H9 (cell line): ENCODE results near the gene CTNNAL1. TPM values are rescaled to one million over a fixed set of nuclear protein-coding genes. Genes with fewer than 3 reads are reported as not detected.

Source experiments
- DNase-seq: peaks from one replicate; pipeline ENCODE4 v3.0.0-alpha.2; 2017
- H2AFZ ChIP-seq: one replicate; pipeline ENCODE4 v1.6.1; 2013; ENCODE audit warnings: mild to moderate bottlenecking, low read length, control low read depth, moderate library complexity
- H2AK5ac ChIP-seq: 2 replicates; pipeline ENCODE4 v1.6.1; 2013; ENCODE audit warnings: low read length, control low read depth, mixed read lengths; ENCODE audit not compliant: insufficient read length
- H2BK120ac ChIP-seq: one replicate; pipeline ENCODE4 v1.6.1; 2013; ENCODE audit warnings: low read depth, mild to moderate bottlenecking, low read length, control low read depth, inconsistent platforms; ENCODE audit not compliant: poor library complexity, severe bottlenecking
- H2BK12ac ChIP-seq: 2 replicates; pipeline ENCODE4 v1.6.1; 2013; ENCODE audit warnings: low read length, control low read depth, mixed read lengths, low read depth; ENCODE audit not compliant: insufficient read length
- H2BK15ac ChIP-seq: 2 replicates; pipeline ENCODE4 v1.6.1; 2013; ENCODE audit warnings: low read depth, low read length, control low read depth
- H2BK20ac ChIP-seq: one replicate; pipeline ENCODE4 v1.6.1; 2013; ENCODE audit warnings: low read depth, mild to moderate bottlenecking, low read length, control low read depth, inconsistent platforms; ENCODE audit not compliant: poor library complexity, severe bottlenecking
- H2BK5ac ChIP-seq: 2 replicates; pipeline ENCODE4 v1.6.1; 2013; ENCODE audit warnings: low read length, control low read depth, mixed read lengths; ENCODE audit not compliant: insufficient read length
- H3K14ac ChIP-seq: 2 replicates; pipeline ENCODE4 v1.6.1; 2013; ENCODE audit warnings: low read length, control low read depth; ENCODE audit not compliant: insufficient read depth
- H3K18ac ChIP-seq: 2 replicates; pipeline ENCODE4 v1.6.1; 2013; ENCODE audit warnings: low read depth, mild to moderate bottlenecking, mixed read lengths, low read length, control low read depth; ENCODE audit not compliant: insufficient read length
- H3K23ac ChIP-seq: 2 replicates; pipeline ENCODE4 v1.6.1; 2013; ENCODE audit warnings: low read length, control low read depth, mixed read lengths, low read depth; ENCODE audit not compliant: insufficient read length
- H3K23me2 ChIP-seq: 2 replicates; pipeline ENCODE4 v1.6.1; 2013; ENCODE audit warnings: low read depth, mild to moderate bottlenecking, mixed read lengths, low read length, control low read depth; ENCODE audit not compliant: insufficient read length, poor library complexity, severe bottlenecking
- H3K27ac ChIP-seq: 2 replicates; pipeline ENCODE4 v1.5.1; 2013; ENCODE audit warnings: low read length, control low read depth, mixed read lengths, low read depth; ENCODE audit not compliant: insufficient read length
- H3K27me3 ChIP-seq: 2 replicates; pipeline ENCODE4 v1.6.1; 2013; ENCODE audit warnings: low read length, control low read depth, inconsistent platforms; ENCODE audit not compliant: insufficient read depth
- H3K4ac ChIP-seq: 2 replicates; pipeline ENCODE4 v1.6.1; 2013; ENCODE audit warnings: low read depth, mild to moderate bottlenecking, control low read depth, inconsistent platforms, low read length, moderate library complexity
- H3K4me1 ChIP-seq: 2 replicates; pipeline ENCODE4 v1.6.1; 2013; ENCODE audit warnings: low read length, control low read depth, inconsistent platforms; ENCODE audit not compliant: insufficient read depth
- H3K4me2 ChIP-seq: 2 replicates; pipeline ENCODE4 v1.6.1; 2013; ENCODE audit warnings: low read length, control low read depth, mixed read lengths; ENCODE audit not compliant: insufficient read length, insufficient read depth
- H3K56ac ChIP-seq: 2 replicates; pipeline ENCODE4 v1.6.1; 2013; ENCODE audit warnings: low read depth, mild to moderate bottlenecking, mixed read lengths, low read length, control low read depth; ENCODE audit not compliant: insufficient read length
- H3K79me1 ChIP-seq: 2 replicates; pipeline ENCODE4 v1.6.1; 2013; ENCODE audit warnings: low read depth, mild to moderate bottlenecking, moderate library complexity, low read length, control low read depth, inconsistent platforms; ENCODE audit not compliant: insufficient read depth, poor library complexity, severe bottlenecking
- H3K79me2 ChIP-seq: 2 replicates; pipeline ENCODE4 v1.6.1; 2013; ENCODE audit warnings: low read length, control low read depth, inconsistent platforms; ENCODE audit not compliant: insufficient read depth
- H3K9ac ChIP-seq: 2 replicates; pipeline ENCODE4 v1.6.1; 2013; ENCODE audit warnings: low read length, control low read depth, mixed read lengths; ENCODE audit not compliant: insufficient read length; ENCODE audit errors: extremely low read depth
- H3K9me3 ChIP-seq: one replicate; pipeline ENCODE4 v1.6.1; 2013; ENCODE audit warnings: low read depth, low read length, inconsistent platforms; ENCODE audit not compliant: control insufficient read depth
- H3T11ph ChIP-seq: one replicate; pipeline ENCODE4 v1.6.1; 2013; ENCODE audit warnings: mild to moderate bottlenecking, low read length, control low read depth, inconsistent platforms
- H4K20me1 ChIP-seq: one replicate; pipeline ENCODE4 v1.6.1; 2013; ENCODE audit not compliant: control insufficient read depth, insufficient read length, insufficient read depth
- H4K5ac ChIP-seq: 2 replicates; pipeline ENCODE4 v1.6.1; 2013; ENCODE audit warnings: low read depth, mild to moderate bottlenecking, mixed read lengths, low read length, control low read depth; ENCODE audit not compliant: insufficient read length
- H4K8ac ChIP-seq: replicated peaks from 2 replicates; pipeline ENCODE4 v1.6.1; 2013; ENCODE audit warnings: low read length, control low read depth, mixed read lengths, low read depth; ENCODE audit not compliant: insufficient read length
- H4K91ac ChIP-seq: 2 replicates; pipeline ENCODE4 v1.6.1; 2013; ENCODE audit warnings: low read depth, mild to moderate bottlenecking, moderate library complexity, mixed read lengths, low read length, control low read depth; ENCODE audit not compliant: insufficient read length
- H3K27ac Mint-ChIP-seq, 3 experiments: 2 replicates in 2 of 3; 3 replicates in 1 of 3; pipeline ENCODE4 v1.8.0; 2020 to 2021; ENCODE audit warnings: mixed read lengths in 3 of 3, mild to moderate bottlenecking in 1 of 3, moderate library complexity in 1 of 3
- H3K27me3 Mint-ChIP-seq: 2 replicates; pipeline ENCODE4 v1.8.0; 2021; ENCODE audit warnings: low read depth, mild to moderate bottlenecking, moderate library complexity, mixed read lengths
- H3K36me3 Mint-ChIP-seq, 3 experiments: 2 replicates in 2 of 3; 3 replicates in 1 of 3; pipeline ENCODE4 v1.8.0; 2020 to 2021; ENCODE audit warnings: low read depth in 3 of 3, mixed read lengths in 3 of 3; ENCODE audit not compliant: insufficient read depth in 1 of 3
- H3K4me1 Mint-ChIP-seq, 2 experiments: 2 replicates each; pipeline ENCODE4 v1.8.0; 2020; ENCODE audit warnings: mixed read lengths in 2 of 2
- H3K4me3 Mint-ChIP-seq, 2 experiments: 2 replicates in 1 of 2; 3 replicates in 1 of 2; pipeline ENCODE4 v1.8.0; 2020 to 2021; ENCODE audit warnings: mild to moderate bottlenecking in 2 of 2, mixed read lengths in 2 of 2, moderate library complexity in 1 of 2
- H3K9me3 Mint-ChIP-seq, 2 experiments: 2 replicates in 1 of 2; 3 replicates in 1 of 2; pipeline ENCODE4 v1.8.0; 2020; ENCODE audit warnings: mild to moderate bottlenecking in 2 of 2, mixed read lengths in 2 of 2, moderate library complexity in 1 of 2
- WGBS: extraction: QIAGEN DNeasy Blood & Tissue Kit; methylation state at CpG from one replicate; pipeline ENCODE4 v1.1.7; 2013; ENCODE audit warnings: missing lambda C conversion rate, low lambda C conversion rate, mixed read lengths; ENCODE audit not compliant: insufficient read length; ENCODE audit errors: extremely low coverage; 5-methylcytosine and 5-hydroxymethylcytosine counted together
- total RNA-seq: library from RNA; stranded (reverse); gene quantifications from 2 replicates; pipeline ENCODE4 v1.2.1, GENCODE V29; 2021
- TF ChIP-seq, protein P1 (sequence below): fragments of 200-600 bp; sonication (generic); conservative IDR thresholded peaks from 3 replicates; pipeline ENCODE4 v1.8.0; 2021; ENCODE audit warnings: antibody characterized with exemption, mild to moderate bottlenecking

CTNNAL1 gene
- total RNA-seq, 1 experiment from 2014 or later: 52.9 TPM

DNA sequence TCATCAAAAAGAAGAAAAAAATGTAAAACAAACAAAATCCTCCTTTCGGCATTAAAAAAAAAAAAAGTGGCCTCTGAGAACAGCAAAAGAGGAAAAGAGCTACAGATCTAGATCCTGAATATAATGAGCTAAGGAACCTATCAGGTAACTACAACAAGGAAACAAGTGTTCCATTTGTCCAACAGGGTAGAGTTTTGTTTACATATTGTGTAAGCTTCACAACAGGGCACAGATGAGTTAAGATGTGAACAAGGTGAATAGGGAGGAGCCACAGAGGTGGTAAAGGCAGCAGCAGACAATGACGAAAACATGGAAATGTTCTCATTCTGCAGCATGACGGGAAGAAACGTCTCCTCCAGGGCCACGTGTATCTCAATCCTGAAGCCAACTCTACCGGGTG, 93.8 kb downstream of the CTNNAL1 start:
- Histone ChIP-seq H3K4ac (no peak overlapping the region), H3K27me3 (no peaks in the 10 kb centered on the region), H3K56ac (no peak overlapping the region), H3K4me1 (no peaks in the 10 kb centered on the region), H3K9ac (no peak overlapping the region), H3T11ph (no peak overlapping the region), H2AFZ (no peak overlapping the region), H3K23me2 (no peaks in the 10 kb centered on the region), H2AK5ac (no peak overlapping the region), H3K23ac (no peak overlapping the region), H4K91ac (no peak overlapping the region), H2BK5ac (no peak overlapping the region), H2BK120ac (no peak overlapping the region), H3K79me2 (no peaks in the 10 kb centered on the region), H3K14ac (no peak overlapping the region), H3K4me2 (no peak overlapping the region), H2BK20ac (no peak overlapping the region), H4K5ac (no peak overlapping the region), H3K27ac (no peak overlapping the region), H4K8ac (no peak overlapping the region), H3K9me3 (no peaks in the 10 kb centered on the region), H3K79me1 (no peaks in the 10 kb centered on the region), H4K20me1 (no peaks in the 10 kb centered on the region), H3K18ac (no peak overlapping the region), H2BK12ac (no peak overlapping the region), H2BK15ac (no peak overlapping the region)
- no peak overlapping the region for H3K27ac Mint-ChIP-seq
- peaks cover 4 to 61% (median 54%) of the 10 kb centered on the region in 3 experiments; a peak in 6 of 7 replicates for H3K36me3 Mint-ChIP-seq
- no peaks in the 10 kb centered on the region for H3K9me3 Mint-ChIP-seq
- H3K27me3 Mint-ChIP-seq: no peaks in the 10 kb centered on the region
- WGBS: no CpG with 5 or more reads among the region's 6 CpGs
- TF ChIP-seq, protein P1, sequence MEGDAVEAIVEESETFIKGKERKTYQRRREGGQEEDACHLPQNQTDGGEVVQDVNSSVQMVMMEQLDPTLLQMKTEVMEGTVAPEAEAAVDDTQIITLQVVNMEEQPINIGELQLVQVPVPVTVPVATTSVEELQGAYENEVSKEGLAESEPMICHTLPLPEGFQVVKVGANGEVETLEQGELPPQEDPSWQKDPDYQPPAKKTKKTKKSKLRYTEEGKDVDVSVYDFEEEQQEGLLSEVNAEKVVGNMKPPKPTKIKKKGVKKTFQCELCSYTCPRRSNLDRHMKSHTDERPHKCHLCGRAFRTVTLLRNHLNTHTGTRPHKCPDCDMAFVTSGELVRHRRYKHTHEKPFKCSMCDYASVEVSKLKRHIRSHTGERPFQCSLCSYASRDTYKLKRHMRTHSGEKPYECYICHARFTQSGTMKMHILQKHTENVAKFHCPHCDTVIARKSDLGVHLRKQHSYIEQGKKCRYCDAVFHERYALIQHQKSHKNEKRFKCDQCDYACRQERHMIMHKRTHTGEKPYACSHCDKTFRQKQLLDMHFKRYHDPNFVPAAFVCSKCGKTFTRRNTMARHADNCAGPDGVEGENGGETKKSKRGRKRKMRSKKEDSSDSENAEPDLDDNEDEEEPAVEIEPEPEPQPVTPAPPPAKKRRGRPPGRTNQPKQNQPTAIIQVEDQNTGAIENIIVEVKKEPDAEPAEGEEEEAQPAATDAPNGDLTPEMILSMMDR: no peak
- H3K4me1 Mint-ChIP-seq: no peaks in the 10 kb centered on the region
- no peak overlapping the region for H3K4me3 Mint-ChIP-seq
- no peak for DNase-seq
